Urothelium cell line (cell line): ENCODE data around the gene OR4F17.
"Not testable (repeated sequence)": the region's sequence is repeated elsewhere in the genome, so short reads cannot be mapped to it uniquely, and the experiment has no call there.

Experiments used
- DNase-seq: peaks from one replicate; pipeline ENCODE4 v3.0.0; 2011; ENCODE audit warnings: low spot score, mixed read lengths
- FAIRE-seq: peaks from 2 replicates; lab custom pipeline; 2011; peaks lifted over from hg19 to GRCh38; lab: Jason Lieb, UNC

OR4F17 gene, protein sequence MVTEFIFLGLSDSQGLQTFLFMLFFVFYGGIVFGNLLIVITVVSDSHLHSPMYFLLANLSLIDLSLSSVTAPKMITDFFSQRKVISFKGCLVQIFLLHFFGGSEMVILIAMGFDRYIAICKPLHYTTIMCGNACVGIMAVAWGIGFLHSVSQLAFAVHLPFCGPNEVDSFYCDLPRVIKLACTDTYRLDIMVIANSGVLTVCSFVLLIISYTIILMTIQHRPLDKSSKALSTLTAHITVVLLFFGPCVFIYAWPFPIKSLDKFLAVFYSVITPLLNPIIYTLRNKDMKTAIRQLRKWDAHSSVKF

DNA sequence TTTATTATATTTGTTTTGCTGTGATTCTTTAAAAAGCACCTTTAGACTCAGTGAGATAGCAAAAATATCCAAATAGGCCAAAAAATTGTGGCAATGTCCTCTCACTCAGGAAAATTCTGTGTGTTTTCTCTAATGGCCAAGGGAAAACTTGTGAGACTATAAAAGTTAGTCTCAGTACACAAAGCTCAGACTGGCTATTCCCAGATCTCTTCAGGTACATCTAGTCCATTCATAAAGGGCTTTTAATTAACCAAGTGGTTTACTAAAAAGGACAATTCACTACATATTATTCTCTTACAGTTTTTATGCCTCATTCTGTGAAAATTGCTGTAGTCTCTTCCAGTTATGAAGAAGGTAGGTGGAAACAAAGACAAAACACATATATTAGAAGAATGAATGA, at the start of gene OR4F17:
OR4F17 (plus strand) TSS at position 301 of the 400 bp plus-strand sequence. CDS start 3,575 bp downstream, outside the sequence.
- DNase-seq, FAIRE-seq: not testable (repeated sequence)

DNA sequence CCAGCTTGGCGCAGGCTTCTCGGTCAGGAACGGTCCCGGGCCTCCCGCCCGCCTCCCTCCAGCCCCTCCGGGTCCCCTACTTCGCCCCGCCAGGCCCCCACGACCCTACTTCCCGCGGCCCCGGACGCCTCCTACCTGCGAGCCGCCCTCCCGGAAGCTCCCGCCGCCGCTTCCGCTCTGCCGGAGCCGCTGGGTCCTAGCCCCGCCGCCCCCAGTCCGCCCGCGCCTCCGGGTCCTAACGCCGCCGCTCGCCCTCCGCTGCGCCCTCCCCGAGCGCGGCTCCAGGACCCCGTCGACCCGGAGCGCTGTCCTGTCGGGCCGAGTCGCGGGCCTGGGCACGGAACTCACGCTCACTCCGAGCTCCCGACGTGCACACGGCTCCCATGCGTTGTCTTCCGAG, 36.1 kb upstream of the OR4F17 start:
- DNase-seq, FAIRE-seq: not testable (repeated sequence)

DNA sequence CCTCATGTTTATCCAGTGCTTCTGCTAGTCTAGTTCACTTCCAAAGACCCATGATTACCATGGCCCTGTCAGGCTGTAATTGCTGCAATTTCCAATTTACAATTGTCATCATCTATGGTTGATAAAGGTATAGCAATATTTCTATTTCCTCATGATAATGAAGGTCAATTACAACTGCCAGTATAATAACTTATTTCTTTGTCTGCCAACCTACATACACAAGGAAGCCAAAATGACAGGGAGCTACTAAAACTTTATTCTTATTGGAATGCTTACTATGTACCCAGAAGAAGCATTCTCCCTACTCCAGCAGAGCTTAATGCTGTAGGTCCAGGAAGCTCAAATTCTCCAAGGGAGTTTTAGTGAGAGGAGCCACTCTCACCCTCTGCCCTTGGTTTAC, 24.0 kb upstream of the OR4F17 start:
- FAIRE-seq, DNase-seq: not testable (repeated sequence)

DNA sequence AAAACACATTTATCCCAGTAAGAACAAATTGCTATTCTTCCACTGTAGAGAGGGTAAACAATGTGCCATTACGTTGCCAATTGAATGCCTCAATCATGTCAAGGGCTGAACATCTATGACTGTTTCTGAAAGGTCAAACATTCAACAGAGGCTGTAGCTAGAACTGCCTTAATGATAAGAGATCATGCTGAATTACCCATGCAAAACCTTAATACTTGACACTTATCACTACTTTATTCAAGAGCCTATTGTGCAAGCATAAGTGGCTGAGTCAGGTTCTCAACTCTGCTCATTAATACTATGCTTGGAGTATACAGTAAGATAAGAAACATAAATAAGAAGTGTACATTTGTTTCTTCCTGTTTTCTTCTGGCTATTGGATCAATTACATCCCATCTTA, 23.3 kb upstream of the OR4F17 start:
- FAIRE-seq, DNase-seq: not testable (repeated sequence)

- not testable (repeated sequence) for FAIRE-seq, DNase-seq
Measured at GRCh38 chr19:90678-91077, 16.2 kb upstream of the OR4F17 start.

- not testable (repeated sequence) for FAIRE-seq, DNase-seq
Measured at GRCh38 chr19:94794-95193, 12.1 kb upstream of the OR4F17 start.

- DNase-seq, FAIRE-seq: not testable (repeated sequence)
Measured at GRCh38 chr19:97647-98046, 9.3 kb upstream of the OR4F17 start.

- DNase-seq, FAIRE-seq: not testable (repeated sequence)
Measured at GRCh38 chr19:120443-121140, 13.7 kb downstream of the OR4F17 start.
